HepG2 (cell line): ENCODE data around the gene TDRD9. TPM values are rescaled to one million over a fixed set of nuclear protein-coding genes. Genes with fewer than 3 reads are reported as not detected.

Experiments
- CHD4 ChIP-seq: fragments of 200-600 bp; sonication (generic); IDR thresholded peaks from 2 replicates; pipeline ENCODE4 v1.7.0; 2017; ENCODE audit warnings: mild to moderate bottlenecking, low read length, borderline replicate concordance
- ESRRA ChIP-seq: sonication (generic); formaldehyde crosslinking; IDR thresholded peaks from 2 replicates; pipeline ENCODE4 v1.5.1; 2020; ENCODE audit warnings: mild to moderate bottlenecking, low read depth, missing genetic modification reagents
- HNRNPL ChIP-seq: fragments of 200-400 bp; formaldehyde crosslinking; IDR thresholded peaks from 2 replicates; pipeline ENCODE4 v1.6.1; 2017; ENCODE audit warnings: mild to moderate bottlenecking, low read depth, low read length
- NAIF1 ChIP-seq: sonication (generic); formaldehyde crosslinking; IDR thresholded peaks from 2 replicates; pipeline ENCODE4 v1.5.0; 2020; ENCODE audit warnings: mild to moderate bottlenecking, missing genetic modification reagents, borderline replicate concordance
- NFE2 ChIP-seq: sonication (generic); formaldehyde crosslinking; IDR thresholded peaks from 2 replicates; pipeline ENCODE4 v1.4.0; 2020; ENCODE audit warnings: missing genetic modification reagents
- RAD51 ChIP-seq: fragments of 450-650 bp; IDR thresholded peaks from 2 replicates; pipeline ENCODE4 v1.6.1; 2016; ENCODE audit warnings: borderline replicate concordance
- RFX5 ChIP-seq: IDR thresholded peaks from 2 replicates; pipeline ENCODE4 v1.6.1; 2011; ENCODE audit warnings: low read depth, low read length, improper control_type of control experiment
- SOX13 ChIP-seq, 3 experiments: fragments of 450-650 bp in 1 of 3; sonication (generic) in 1 of 3; formaldehyde crosslinking in 1 of 3; IDR thresholded peaks in 2 of 3; conservative IDR thresholded peaks in 1 of 3; 2 replicates each; pipeline versions ENCODE4 v1.5.0 to v1.6.1; 2016 to 2020; ENCODE audit warnings: antibody characterized with exemption in 1 of 3, mild to moderate bottlenecking in 1 of 3, missing compliant biosample characterization in 1 of 3, missing genetic modification reagents in 1 of 3, moderate library complexity in 1 of 3
- TMF1 ChIP-seq: sonication (generic); formaldehyde crosslinking; IDR thresholded peaks from 2 replicates; pipeline ENCODE4 v1.8.1; 2022; ENCODE audit warnings: low read depth, missing genetic modification reagents
- ZBTB10 ChIP-seq: sonication (generic); formaldehyde crosslinking; IDR thresholded peaks from 2 replicates; pipeline ENCODE4 v1.4.0; 2020; ENCODE audit warnings: missing genetic modification reagents, borderline replicate concordance
- ZNF30 ChIP-seq: sonication (generic); formaldehyde crosslinking; IDR thresholded peaks from 2 replicates; pipeline ENCODE4 v1.5.0; 2020; ENCODE audit warnings: mild to moderate bottlenecking, missing genetic modification reagents
- ZNF354B ChIP-seq: sonication (generic); formaldehyde crosslinking; IDR thresholded peaks from 2 replicates; pipeline ENCODE4 v1.8.0; 2022; ENCODE audit warnings: mild to moderate bottlenecking, missing genetic modification reagents
- ZNF383 ChIP-seq: sonication (generic); formaldehyde crosslinking; IDR thresholded peaks from 2 replicates; pipeline ENCODE4 v1.4.0; 2020; ENCODE audit warnings: missing genetic modification reagents, mild to moderate bottlenecking, borderline replicate concordance
- ZNF513 ChIP-seq: sonication (generic); formaldehyde crosslinking; conservative IDR thresholded peaks from 2 replicates; pipeline ENCODE4 v1.5.0; 2020; ENCODE audit warnings: missing genetic modification reagents
- ZNF691 ChIP-seq: sonication (generic); formaldehyde crosslinking; IDR thresholded peaks from 2 replicates; pipeline ENCODE4 v1.4.0; 2020; ENCODE audit warnings: missing genetic modification reagents, low read depth, mild to moderate bottlenecking, borderline replicate concordance
- ZNF780A ChIP-seq: sonication (generic); formaldehyde crosslinking; IDR thresholded peaks from 2 replicates; pipeline ENCODE4 v1.8.0; 2022; ENCODE audit warnings: mild to moderate bottlenecking, missing genetic modification reagents, moderate library complexity
- ZNF788 ChIP-seq: sonication (generic); formaldehyde crosslinking; IDR thresholded peaks from 2 replicates; pipeline ENCODE4 v1.5.0; 2020; ENCODE audit warnings: mild to moderate bottlenecking, missing genetic modification reagents, borderline replicate concordance
- polyA plus RNA-seq, 8 experiments: library from polyadenylated mRNA; depleted of rRNA in 3 of 8; stranded (reverse) in 7 of 8; unstranded in 1 of 8; fragments of >200 nt; fragmentation: Illumina TruSeq in 4 of 8; extraction: Trizol in 4 of 8; gene quantifications; 2 replicates each; pipeline versions ENCODE4 v1.2.1 to v1.2.3, GENCODE V29; 2011 to 2016; ENCODE audit warnings: low read depth in 4 of 8, missing spikeins in 1 of 8, mixed read lengths in 1 of 8; ENCODE audit not compliant: insufficient read depth in 1 of 8
- total RNA-seq, 5 experiments: library from RNA; depleted of rRNA; stranded (reverse); fragments of >200 nt; fragmentation: Illumina TruSeq; extraction: Trizol; gene quantifications; 2 replicates each; pipeline ENCODE4 v1.2.3, GENCODE V29; 2016; ENCODE audit warnings: low read depth in 1 of 5

The TDRD9 gene
- total and polyA plus RNA-seq, 2 of the 13 experiments (the other 11 are each of a cell fraction or from before 2014, with no cell fraction given): not detected

- TF ChIP-seq ZBTB10 (no peak), NAIF1 (peak; percentile 56; the same call in 1 of the 2 replicates), ZNF691 (CRISPR knock-in tag) (peak; percentile 47; the same call in 1 of the 2 replicates), ZNF383 (CRISPR knock-in tag) (no peak), RFX5 (0 out of 2 replicates have a peak, but pooled peaks have one; percentile 20), CHD4 (peak; percentile 84; the same call in 1 of the 2 replicates), TMF1 (CRISPR knock-in tag) (no peak; the same call in 1 of the 2 replicates), HNRNPL (peak; percentile 90; the same call in 1 of the 2 replicates), ZNF788 (peak; percentile 92), SOX13 (IDR thresholded peaks at IDR 0.05) (no peak; the same call in 1 of the 2 replicates), SOX13 (CRISPR knock-in tag; conservative IDR thresholded peaks at IDR 0.05 in 1 of 2, IDR thresholded peaks at IDR 0.05 in 1 of 2) (peak in 1 of 2 experiments; percentile 90; a peak in 2 of 4 replicates), ESRRA (peak; percentile 81), ZNF354B (no peak), ZNF30 (CRISPR knock-in tag) (no peak), ZNF513 (no peak), ZNF780A (no peak), RAD51 (no peak), NFE2 (CRISPR knock-in tag) (no peak)
Measured at GRCh38 chr14:103879570-103880347, 48.5 kb upstream of the TDRD9 start (continued).
